Cerebellar nuclear complex (tissue), 1 donor: ENCODE measurements around the gene CDC14A.
"Not testable (repeated sequence)": the region's sequence is repeated elsewhere in the genome, so short reads cannot be mapped to it uniquely, and the experiment has no call there.

Experiments used
- DNase-seq, 2 experiments: peaks; one replicate each; lab custom pipeline; 2025; lab: John Stamatoyannopoulos, UW

CDC14A gene

GRCh38 chr1:100407390-100407789 is 55.1 kb downstream of the CDC14A start:
- not testable (repeated sequence) for DNase-seq

DNA sequence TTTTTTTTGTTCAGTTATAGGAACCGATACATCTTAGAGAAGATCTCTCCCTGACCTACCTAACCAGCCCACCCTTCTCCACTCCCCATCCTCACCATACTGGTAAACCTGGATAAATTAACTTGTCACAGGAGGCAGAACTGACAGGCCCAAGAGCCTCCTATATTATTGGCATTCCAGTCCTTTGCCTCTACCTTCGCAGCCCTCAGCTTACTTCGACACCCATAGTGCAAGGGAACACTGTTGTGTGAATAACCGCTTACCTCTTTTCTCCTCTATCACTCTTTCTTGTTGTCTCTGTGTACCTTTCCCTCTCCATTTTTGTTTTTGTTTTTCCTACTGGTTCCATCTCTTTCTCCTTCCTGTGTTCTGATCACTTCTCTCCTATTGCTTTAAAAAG is 58.7 kb downstream of the CDC14A start:
- DNase-seq, result no peak

DNA sequence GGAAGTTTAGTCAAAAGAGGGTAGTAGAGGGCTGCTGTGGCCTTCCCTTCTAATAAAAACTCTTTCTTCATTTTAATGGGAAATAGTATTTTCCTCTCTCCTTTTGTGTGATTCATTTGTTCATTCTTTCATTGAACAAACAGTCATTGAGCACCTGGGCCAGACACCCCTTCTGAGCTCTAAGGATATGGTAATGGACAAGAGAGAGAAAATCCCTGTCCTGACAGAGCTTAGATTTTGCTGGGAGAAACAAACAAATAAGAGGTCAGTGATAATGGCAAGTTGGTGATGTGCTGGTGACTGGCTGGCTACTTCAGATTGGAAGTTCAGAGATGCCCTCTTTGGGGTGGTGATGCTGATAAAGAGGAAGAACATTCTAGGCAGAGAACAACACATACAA is 59.3 kb downstream of the CDC14A start:
- DNase-seq, result no peak

DNA sequence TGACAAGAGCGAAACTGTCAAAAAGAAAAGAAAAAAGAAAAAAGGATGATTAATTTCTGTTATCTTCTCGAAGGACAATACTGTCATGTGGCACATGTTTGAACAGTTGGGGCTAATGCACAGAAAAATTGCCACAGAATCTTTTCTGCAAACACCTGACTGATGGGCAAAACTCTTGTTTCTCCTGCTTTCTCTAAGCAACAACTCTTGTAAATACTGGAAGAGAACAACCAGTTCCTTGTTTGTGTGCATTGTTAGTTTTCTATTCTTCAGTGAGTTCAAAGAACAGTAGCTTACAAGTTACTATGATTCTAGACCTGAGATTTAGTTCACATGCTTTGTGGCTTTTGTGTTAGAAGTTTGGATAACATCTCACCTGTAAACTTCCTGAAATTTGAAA is 60.7 kb downstream of the CDC14A start:
- DNase-seq, result no peak

DNA sequence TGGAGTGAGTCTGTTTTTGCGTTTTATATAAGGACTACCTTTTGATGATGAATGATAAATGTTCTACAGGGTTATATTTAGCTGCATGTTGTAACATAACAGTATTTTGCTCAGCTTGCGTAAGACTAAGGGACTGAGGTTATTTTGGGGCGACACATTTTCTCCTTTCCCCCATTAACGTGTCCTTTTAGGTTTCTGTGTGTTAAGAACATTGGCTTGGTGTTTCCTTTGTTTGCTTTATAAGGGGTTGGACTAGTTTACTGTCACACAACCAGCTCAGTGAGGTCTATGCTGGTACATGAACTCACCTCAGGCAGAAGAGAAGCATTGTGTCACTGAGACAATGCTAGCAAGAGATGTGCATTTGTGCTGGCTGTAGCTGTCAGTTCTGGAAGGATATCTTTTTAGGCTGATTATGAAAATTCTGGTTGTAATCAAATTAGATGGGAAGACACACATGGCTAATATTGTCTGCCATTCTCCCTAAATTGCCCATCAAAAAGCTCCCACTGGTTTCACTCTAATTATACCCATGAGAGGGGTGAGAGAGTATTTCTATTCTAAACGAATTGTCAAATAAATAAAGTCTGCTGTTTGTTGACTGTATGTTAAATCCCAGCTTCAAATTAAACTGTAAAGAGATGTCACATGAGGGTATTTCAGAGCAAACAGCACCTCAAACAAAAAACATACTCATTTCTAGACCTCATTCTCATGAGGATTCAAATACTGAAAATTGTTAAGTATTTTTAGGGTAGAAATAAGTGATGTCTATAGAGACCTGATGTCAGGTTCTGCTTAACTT is 62.6 kb downstream of the CDC14A start:
- no peak for DNase-seq

DNA sequence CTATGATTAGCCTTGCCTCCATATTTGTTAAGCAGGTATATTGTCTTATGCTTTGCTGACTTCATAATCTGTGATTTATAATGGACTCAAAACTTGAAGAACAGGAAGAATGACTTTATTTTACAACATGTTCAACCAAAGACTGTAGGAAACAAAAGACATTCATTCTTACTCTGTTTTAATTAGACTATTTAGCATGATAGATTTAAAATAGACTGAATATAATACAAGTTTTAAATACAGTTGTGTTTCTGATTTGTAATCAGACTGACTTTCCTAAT is 63.1 kb downstream of the CDC14A start:
- no peak for DNase-seq

- DNase-seq, result no peak
These were observed 66.8 kb downstream of the CDC14A start for GRCh38 chr1:100419072-100419471.

- DNase-seq, result no peak
These were observed 69.8 kb downstream of the CDC14A start for GRCh38 chr1:100422065-100422464.

DNA sequence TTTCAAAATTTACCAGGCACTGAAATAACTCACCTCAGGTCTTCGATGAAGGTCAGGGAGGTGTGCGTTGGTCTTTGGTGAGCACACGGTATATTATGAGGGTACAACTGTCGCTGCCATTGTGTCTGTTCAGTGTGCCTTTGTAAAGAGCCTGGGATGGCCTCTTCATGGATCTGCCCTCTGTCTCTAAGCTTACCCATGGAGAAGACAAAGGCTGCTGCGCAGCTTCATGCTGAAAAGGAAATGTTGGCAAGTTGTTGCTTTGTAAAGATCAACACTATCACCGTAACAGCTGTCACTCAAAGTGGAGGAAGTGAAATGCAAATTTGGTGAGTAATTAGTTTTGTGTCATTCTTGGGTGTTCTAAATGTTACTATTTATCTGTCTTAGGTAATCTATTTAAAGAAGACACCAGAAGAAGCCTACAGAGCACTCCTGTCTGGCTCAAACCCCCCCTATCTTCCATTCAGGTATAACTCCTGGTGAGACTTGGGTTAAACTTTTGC is 71.6 kb downstream of the CDC14A start:
- no peak for DNase-seq

DNA sequence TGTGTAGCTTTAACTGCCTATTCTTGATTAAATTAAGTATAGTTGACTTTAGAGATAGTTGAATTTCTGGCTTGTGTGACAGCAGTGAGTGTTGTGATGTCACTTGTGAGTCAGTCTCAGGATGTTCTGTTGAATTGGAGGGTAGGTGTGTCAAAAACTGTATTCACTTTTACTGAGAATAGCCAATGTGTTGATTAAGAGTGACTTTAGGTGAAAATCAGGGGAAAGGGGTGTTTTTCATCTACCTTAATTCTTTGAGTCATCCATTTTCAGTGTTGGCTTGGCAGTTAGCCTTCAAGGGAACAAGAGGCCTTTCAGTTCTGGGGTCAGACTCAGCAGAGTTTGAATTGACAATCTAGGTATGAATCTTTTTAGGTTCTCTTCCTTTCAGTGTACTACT is 75.9 kb downstream of the CDC14A start:
- no peak for DNase-seq

GRCh38 chr1:100430325-100430756 is 78.0 kb downstream of the CDC14A start:
- no peak for DNase-seq

- no peak for DNase-seq
These were observed 79.6 kb downstream of the CDC14A start for GRCh38 chr1:100431954-100432353.

DNA sequence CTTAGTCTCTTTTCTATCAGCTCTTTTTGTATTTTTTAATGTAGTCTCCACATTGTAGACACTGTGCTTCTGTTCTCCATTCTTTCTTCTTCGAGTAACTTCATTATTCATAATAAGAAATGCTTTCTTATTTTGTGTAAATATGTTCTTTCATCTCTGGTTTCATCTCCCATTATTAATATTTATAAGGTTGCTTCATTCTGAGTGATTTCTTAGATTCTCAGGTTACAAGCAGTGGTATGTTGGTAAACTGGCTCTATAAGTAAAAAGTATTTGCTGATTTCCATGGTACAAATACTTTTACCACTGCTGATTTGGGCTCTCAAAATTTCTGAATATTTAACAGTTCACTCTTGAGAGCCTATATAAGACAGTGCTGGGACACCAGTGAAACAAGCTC is 81.3 kb downstream of the CDC14A start:
- no peak for DNase-seq

- DNase-seq, result no peak
These were observed 82.5 kb downstream of the CDC14A start for GRCh38 chr1:100434831-100435230.

- DNase-seq, result no peak
These were observed 86.1 kb downstream of the CDC14A start for GRCh38 chr1:100438375-100438774.

DNA sequence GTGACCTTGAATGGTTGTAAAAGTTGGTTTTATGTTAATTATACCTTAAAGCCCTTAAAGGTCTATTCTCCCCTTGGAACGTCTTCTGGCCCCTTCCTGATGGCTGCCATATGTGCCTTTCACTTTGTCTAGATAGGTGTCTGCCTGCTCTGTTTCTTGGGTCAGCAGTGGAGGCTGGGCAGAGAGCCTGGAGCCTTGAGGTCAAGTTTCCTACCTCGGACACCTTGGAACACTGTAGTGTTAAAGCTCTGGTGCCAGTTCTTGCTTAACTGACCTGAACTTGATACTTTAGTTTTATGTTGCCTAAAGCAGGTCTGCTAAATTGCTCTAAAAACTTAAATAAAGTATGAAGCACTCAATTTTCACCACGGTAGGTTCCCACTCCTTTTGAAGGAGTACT is 86.5 kb downstream of the CDC14A start:
- no peak for DNase-seq

- no peak for DNase-seq
These were observed 87.9 kb downstream of the CDC14A start for GRCh38 chr1:100440075-100440809.

DNA sequence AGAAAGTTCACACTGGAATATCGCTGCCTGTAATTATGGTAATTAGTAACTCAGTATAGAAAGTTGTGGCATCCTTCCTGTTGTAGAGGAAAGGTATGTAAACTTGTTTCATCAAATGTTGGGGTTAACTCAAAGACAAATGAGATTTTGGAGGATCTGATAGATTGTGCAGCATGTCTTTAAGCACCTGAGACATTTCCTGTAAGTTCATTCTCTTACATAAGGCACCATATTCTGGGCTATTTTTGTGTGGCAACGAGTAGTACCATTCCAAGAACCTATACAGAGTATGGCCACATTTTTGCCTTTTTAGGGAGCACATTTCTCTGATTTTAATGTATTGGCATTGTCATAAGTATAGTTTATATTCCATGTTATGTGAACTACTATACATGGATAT is 88.8 kb downstream of the CDC14A start:
- no peak for DNase-seq

GRCh38 chr1:100441651-100442050 is 89.3 kb downstream of the CDC14A start:
- DNase-seq, result no peak

DNA sequence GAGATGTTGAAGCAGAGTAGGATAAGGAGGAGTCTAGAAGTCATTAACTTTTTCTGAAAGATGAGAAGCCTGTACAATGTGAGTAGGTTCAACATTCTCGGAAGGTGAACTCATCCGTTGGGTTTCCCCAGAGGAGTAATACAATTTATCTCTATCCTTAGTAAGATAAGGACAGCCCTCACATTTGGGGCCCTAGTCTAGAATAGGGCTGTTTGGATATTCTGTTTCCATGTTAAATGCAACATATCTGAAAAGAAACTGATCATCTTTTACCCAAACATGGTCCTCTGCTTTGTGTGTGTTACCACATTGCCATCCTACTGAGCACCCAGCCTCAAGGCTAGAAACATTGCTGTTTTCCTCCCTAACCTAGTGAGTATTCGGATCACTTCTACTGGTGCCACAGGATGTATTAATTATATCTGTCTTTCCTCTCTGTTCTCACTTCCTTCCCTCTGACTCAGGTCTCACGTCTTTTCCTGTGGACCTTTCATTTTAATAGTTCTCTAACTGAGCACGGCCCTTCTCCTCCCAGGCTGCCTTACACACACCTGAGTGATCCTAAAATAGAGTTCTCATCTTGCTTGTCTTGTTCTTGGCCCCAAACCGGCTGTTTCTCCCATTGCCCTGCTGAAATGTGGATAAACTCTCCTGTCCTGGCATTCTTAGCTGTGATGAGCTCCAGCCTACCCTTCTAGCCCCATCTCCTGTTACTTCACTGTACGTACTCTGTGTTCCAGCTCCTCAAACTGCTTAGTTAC is 91.7 kb downstream of the CDC14A start:
- no peak for DNase-seq

DNA sequence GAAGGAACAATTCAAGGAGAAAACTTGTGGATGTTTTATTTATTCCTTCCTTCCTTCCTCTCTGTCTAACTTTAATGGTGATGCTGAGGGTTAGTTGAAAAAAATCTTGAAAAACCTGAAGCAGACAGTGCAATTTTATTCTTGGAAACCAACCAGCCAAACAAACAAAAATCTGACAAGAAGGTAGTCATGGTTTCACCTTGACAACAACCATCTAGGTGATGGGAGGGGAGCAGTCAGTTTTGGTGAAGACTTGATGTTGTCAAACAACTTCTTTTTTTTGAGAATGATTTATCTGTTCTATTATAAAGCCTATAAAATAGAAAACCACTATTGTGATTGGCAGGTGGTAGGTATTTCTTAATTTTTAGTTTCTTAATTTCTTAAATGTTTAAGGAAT is 93.3 kb downstream of the CDC14A start:
- DNase-seq, result no peak

DNA sequence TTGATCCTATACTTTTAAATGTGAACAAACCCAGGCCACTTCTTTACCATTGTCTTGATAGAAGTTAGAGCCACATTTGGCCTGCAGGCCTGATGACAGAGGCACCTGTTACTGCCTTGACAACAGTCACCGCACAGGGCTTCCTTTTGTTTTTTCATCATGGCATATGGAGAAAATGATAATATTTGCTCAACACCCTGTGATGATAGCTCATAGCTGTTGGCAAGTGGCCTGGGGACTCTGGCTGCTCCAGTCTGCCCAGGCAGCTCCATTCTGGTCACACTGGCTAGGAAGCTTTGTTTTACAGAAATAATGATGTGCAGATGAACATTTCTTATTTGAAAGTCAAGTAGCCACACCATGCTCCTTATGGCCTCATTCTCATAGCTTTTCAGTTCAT is 96.1 kb downstream of the CDC14A start:
- no peak for DNase-seq

- no peak for DNase-seq
These were observed 97.2 kb downstream of the CDC14A start for GRCh38 chr1:100449477-100449876.
